ENCODE data around the gene MASP1. TPM values are rescaled to one million over a fixed set of nuclear protein-coding genes. Genes with fewer than 3 reads are reported as not detected.

Gene MASP1
- total RNA-seq, 2 donors from 2014 or later, result 0.52 to 11.1 TPM

DNA sequence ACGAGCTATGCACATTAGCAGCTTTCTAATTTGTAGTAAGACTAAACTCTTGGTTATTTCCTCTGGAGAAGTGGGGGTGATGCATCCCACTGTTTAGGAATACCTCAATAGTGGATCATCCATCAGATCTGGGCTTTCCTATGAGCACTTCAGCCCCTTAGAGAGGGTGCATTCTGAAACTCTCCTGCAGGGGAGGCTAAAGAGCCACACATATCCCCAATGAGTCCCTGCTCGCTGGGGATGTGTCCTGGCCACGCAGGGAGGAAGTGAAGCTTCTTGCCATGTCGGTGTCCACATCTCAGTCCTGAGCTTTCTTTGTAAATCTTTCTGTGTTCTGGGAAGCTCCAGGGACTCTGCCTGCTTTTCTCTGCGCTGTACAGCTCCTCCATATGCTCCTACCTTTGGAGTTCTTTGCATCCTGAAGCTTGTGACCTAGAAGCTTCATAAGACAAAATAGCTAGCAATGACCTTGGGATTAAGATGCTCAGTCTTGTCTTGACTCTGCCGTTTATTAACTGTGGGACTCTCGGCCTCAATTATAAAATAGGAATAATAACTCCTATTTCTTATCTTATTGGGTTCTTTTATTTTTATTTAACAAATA, 28.3 kb upstream of the MASP1 start:
- H3K27me3 ChIP-seq, result no peaks in the 10 kb centered on the region

DNA sequence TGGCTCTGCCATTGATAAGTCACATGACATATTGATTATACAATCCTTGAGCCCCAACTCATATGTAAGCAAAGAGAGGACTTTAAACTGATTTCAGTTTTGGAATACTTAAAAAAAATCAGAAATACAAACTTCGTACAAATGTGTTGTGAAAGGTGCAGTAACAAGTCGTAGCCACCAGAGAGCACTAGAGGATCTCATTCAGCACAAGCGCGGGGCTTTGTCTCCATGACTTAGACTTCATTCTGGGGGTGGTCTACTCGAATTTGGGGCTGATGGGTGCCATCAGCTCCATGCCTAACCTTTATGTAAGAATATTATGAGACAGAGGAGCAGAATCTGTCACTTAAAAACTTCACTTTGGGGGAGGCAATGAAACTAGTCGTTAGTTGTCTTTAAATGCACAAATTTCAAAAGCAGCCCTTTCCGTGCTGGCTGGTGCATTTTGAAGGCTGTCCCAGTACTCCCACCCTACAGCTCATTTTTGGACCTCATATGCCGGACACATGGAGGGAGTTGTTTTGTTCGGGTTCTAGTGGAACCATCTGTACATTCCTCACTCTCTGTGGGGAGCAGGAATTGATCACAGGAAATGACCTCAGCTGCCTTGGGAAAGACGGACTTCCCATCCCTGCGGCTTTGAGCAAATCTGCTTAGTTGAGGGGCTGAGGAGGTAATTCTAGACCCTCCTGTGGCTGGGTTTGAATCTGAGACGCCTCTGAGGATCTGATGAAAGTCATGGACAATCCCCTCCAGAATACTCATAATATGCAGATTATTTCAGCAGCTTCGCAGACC, 27.5 kb upstream of the MASP1 start:
- TF ChIP-seq, protein P1, sequence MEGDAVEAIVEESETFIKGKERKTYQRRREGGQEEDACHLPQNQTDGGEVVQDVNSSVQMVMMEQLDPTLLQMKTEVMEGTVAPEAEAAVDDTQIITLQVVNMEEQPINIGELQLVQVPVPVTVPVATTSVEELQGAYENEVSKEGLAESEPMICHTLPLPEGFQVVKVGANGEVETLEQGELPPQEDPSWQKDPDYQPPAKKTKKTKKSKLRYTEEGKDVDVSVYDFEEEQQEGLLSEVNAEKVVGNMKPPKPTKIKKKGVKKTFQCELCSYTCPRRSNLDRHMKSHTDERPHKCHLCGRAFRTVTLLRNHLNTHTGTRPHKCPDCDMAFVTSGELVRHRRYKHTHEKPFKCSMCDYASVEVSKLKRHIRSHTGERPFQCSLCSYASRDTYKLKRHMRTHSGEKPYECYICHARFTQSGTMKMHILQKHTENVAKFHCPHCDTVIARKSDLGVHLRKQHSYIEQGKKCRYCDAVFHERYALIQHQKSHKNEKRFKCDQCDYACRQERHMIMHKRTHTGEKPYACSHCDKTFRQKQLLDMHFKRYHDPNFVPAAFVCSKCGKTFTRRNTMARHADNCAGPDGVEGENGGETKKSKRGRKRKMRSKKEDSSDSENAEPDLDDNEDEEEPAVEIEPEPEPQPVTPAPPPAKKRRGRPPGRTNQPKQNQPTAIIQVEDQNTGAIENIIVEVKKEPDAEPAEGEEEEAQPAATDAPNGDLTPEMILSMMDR (IDR thresholded peaks at IDR 0.05), result peak; percentile 70
- DNase-seq, result peak; percentile 44
- Histone ChIP-seq H3K27ac (no peak overlapping the region), H3K4me3 (no peak overlapping the region), H3K4me1 (no peaks in the 10 kb centered on the region), H3K9ac (ENCODE audit: low read depth in 2 of 2, low read length in 2 of 2) (peak overlapping the region in 1 of 2 donors; percentile 13), H3K36me3 (no peaks in the 10 kb centered on the region), H3K9me3 (no peaks in the 10 kb centered on the region), H3K27me3 (no peaks in the 10 kb centered on the region)
- intact Hi-C loops (cut with DNase I), result loop anchor here (1.0 to 10.0 kb wide), 3 partner anchors 97 to 396 kb away; no protein-coding TSS in a partner anchor

More for the DNA sequence above, 28.3 kb upstream of the MASP1 start:
- peak; percentile 71 for DNase-seq
- Histone ChIP-seq H3K4me1 (no peaks in the 10 kb centered on the region), H3K4me3 (no peak overlapping the region), H3K9me3 (no peaks in the 10 kb centered on the region), H3K27ac (no peak overlapping the region), H3K36me3 (no peaks in the 10 kb centered on the region), H3K9ac (ENCODE audit: low read depth in 2 of 2, low read length in 2 of 2) (no peak overlapping the region)
- intact Hi-C loops (cut with DNase I), result loop anchor here (5.0 to 10.0 kb wide), 3 partner anchors 98 to 395 kb away; no protein-coding TSS in a partner anchor
- TF ChIP-seq, protein P1 (IDR thresholded peaks at IDR 0.05), result peak; percentile 86

DNA sequence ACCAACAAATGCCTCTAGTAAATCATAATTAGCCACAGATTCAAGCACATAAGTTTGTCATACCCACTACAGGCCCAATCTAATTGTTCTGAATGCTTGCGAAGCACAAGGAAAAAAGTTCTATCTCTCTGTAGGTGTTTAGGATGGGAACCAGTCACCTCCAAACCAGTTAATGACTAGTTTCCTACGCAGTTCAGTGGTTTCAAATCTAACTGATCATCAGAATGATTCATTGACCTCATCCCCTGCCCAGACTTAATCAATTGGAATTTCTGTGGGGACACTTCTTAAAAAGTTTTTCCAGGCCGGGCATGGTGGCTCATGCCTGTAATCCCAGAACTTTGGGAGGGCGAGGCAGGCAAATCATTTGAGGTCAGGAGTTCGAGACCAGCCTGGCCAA, 24.3 kb upstream of the MASP1 start:
- intact Hi-C loops (cut with DNase I), result loop anchor here (5.0 to 10.0 kb wide), 2 partner anchors 94 to 399 kb away; no protein-coding TSS in a partner anchor
- Histone ChIP-seq H3K9ac (ENCODE audit: low read depth in 2 of 2, low read length in 2 of 2) (no peak overlapping the region), H3K4me1 (no peaks in the 10 kb centered on the region), H3K27ac (no peak overlapping the region), H3K36me3 (no peaks in the 10 kb centered on the region), H3K4me3 (no peak overlapping the region), H3K27me3 (no peaks in the 10 kb centered on the region), H3K9me3 (no peaks in the 10 kb centered on the region)
- no peak for DNase-seq
- TF ChIP-seq, protein P1 (IDR thresholded peaks at IDR 0.05), result no peak

DNA sequence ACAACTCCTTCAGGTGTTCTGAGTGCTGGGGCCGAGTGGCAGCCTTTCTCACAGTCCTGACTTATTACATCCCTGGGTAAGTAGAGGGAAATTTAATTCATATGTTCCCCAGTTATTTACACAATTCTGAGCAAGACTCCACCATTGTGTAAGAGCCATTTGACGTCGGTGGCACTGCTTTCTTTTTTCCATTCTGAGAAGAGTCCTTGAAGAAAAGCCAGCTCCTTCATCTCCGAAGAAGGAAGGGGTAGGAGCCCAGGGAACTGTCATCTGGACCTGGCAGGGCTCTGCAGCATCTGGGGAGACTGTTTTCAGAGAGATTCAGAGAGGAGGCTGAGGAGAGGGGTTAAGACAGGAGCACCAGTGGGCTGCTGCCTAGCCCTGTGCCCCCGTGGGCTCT, 22.6 kb upstream of the MASP1 start:
- H3K27ac ChIP-seq, result no peak overlapping the region
- H3K4me1 ChIP-seq, result no peaks in the 10 kb centered on the region
- no peak overlapping the region for H3K9ac ChIP-seq (ENCODE audit: low read depth in 2 of 2, low read length in 2 of 2)
- no peaks in the 10 kb centered on the region for H3K27me3 ChIP-seq
- intact Hi-C loops (cut with DNase I), result loop anchor here (10.0 kb wide), 1 partner anchor 401 kb away; no protein-coding TSS in a partner anchor
- H3K9me3 ChIP-seq, result no peaks in the 10 kb centered on the region
- no peak for DNase-seq
- no peaks in the 10 kb centered on the region for H3K36me3 ChIP-seq
- TF ChIP-seq, protein P1 (IDR thresholded peaks at IDR 0.05), result no peak
- no peak overlapping the region for H3K4me3 ChIP-seq

DNA sequence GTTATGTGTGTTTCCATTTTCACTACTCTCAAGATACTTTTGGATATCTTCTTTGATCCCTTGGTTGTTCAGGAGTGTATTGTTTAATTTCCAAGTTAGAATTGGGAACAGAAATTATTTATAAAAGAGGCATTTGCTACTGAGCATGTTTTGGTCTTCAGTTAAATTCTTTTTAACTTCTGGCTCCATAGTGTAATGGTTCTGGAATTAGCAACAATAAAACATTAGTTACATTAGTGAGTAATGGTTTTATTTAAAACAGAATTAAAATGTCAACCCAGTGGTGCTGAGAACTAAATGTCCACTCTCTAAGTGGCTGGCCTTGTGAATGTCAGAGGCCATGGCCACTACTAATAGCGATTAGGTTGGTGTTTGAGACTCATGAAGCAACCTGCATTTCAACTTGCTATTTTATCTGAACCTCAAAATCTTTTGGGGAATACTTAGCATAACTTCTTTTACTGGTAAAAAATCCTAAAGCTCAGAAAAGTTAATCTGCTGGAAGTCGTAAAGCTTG, 19.5 kb upstream of the MASP1 start:
- H3K27me3 ChIP-seq, result no peaks in the 10 kb centered on the region
- no peaks in the 10 kb centered on the region for H3K36me3 ChIP-seq
- H3K27ac ChIP-seq, result no peak overlapping the region
- DNase-seq, result no peak
- H3K4me3 ChIP-seq, result no peak overlapping the region
- H3K9me3 ChIP-seq, result no peaks in the 10 kb centered on the region
- intact Hi-C loops (cut with DNase I), result loop anchor here (10.0 kb wide), 1 partner anchor 404 kb away; no protein-coding TSS in a partner anchor
- H3K4me1 ChIP-seq, result no peaks in the 10 kb centered on the region
- TF ChIP-seq, protein P1 (IDR thresholded peaks at IDR 0.05), result no peak
- no peak overlapping the region for H3K9ac ChIP-seq (ENCODE audit: low read depth in 2 of 2, low read length in 2 of 2)
